GM18951 (cell line): Measurements from ENCODE around the gene TSPAN5.

Experiments used
- POLR2A ChIP-seq: IDR thresholded peaks from 4 replicates; pipeline ENCODE4 v1.6.1; 2011; ENCODE audit warnings: mild to moderate bottlenecking; ENCODE audit not compliant: insufficient read length, insufficient read depth; ENCODE audit errors: extremely low read depth
- in situ Hi-C: fragments of 300-500 bp; cut with MboI; formaldehyde crosslinking; loops from one replicate; pipeline ENCODE4 v1.12.0; 2022; ENCODE audit warnings: low sequenced_read_pairs, mixed read lengths, inconsistent platforms; ENCODE audit not compliant: unreplicated experiment

TSPAN5 gene

GRCh38 chr4:98627531-98628257 lies 30.7 kb downstream of the TSPAN5 start:
- no peak for TF ChIP-seq POLR2A
- in situ Hi-C loops, result no loop called here

DNA sequence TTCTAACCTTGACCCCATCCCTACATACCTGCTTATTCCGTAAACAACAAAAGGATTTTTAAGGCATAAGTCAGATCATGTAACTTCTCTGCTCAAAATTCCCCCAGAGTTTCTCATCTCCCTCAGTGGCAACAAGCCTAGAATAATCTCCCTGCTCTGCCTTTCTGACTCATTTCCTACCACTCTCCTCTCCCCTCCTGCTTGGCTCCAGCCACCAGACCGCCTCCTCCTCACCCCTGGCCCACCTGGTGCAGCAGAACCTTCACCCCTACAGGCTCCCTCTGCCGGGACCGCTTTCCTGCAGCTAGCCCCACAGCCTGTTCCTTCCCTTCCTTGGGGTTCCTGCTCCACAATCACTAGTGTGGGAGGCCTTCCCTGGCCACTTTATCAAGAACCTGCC lies 32.1 kb downstream of the TSPAN5 start:
- TF ChIP-seq POLR2A, result no peak
- in situ Hi-C loops, result no loop called here

- in situ Hi-C loops, result no loop called here
- TF ChIP-seq POLR2A, result no peak
Measured at GRCh38 chr4:98625920-98626319, 32.5 kb downstream of the TSPAN5 start.

DNA sequence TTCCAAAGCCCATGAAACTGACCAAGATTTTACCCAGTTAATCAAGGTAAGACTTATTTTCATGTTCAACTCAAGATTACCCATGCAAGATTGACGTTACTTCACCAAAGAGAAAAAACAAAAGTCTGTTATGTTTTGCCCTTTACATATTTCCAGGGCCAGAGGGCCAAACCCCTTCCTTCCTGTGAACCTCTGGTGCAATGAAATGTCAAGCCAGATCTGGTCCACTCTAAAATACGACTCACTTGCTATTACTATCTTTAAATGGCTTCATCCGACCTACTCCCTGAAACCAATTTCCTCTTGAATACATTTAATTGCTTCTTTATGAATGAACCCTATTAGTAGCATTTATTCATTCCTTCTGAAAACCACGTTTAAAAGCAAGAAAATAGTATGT lies 33.0 kb downstream of the TSPAN5 start:
- in situ Hi-C loops, result no loop called here
- no peak for TF ChIP-seq POLR2A

DNA sequence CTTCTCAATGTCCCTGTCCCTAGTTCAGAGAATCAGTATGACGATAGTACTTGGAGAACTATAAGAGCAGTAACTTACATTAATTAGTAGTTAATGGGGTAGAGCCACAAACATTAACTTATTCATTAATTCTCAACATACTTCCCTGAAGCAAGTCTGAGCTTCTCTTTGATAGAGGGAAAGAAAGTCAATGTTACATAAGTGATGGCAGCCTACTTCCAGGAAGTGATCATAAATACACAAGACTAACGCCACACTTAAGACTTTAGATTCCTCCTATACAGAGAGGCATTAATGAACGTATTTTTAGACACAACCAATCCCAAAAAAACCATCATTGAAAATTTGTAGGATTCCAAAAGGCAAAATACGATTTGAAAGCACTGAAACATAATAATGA lies 33.8 kb downstream of the TSPAN5 start:
- no peak for TF ChIP-seq POLR2A
- in situ Hi-C loops, result no loop called here

DNA sequence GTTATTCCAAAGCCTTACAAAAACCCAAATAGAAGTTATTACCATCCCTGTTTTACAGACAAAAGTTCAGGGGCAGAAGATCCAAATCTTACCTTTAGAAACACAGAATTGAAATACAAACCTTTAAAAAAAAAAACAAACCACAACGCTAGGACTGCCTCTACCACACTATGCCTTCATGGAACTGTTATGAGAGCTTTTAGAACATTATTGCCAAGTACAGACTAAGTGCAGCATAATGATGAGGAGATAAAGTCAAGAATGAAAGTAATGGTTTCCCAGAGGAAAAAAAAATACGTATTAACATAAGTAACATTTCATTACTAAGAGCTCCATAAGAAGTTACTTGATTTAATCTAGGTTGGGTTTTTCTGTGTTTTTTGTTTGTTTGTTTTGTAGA lies 34.3 kb downstream of the TSPAN5 start:
- in situ Hi-C loops, result no loop called here
- no peak for TF ChIP-seq POLR2A

DNA sequence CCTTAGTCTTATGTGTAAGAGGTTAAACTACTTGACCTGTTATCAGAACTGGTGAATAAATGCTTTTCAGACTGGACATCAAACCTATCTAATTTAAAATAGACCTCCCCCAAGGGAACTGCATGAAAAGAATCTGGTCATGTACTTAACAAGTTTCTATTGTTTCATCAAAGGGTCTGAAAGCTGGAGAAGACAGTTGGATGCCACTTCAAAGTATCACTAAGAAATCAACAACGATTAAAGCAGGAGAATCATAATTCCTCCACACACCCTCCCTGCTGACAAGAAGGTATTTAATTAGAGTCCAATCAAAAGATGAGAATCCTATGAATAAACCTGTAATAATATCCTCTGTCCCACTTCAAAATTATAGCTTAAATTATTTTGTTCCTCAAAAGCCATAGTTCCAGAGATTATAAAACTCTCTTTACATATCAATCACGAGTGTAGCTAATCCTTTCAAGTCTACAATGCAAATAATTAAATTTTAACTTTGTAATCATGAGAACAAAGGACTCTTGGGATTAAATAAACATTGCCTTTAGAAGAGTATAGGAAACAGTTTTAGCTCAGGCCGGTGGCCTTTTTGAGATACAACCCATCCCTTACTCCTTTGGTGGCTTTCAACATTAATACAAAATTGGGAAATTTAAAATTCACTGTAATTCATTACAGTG lies 35.1 kb downstream of the TSPAN5 start:
- TF ChIP-seq POLR2A, result no peak
- in situ Hi-C loops, result no loop called here

- no peak for TF ChIP-seq POLR2A
- in situ Hi-C loops, result no loop called here
Measured at GRCh38 chr4:98620087-98620784, 38.2 kb downstream of the TSPAN5 start.

DNA sequence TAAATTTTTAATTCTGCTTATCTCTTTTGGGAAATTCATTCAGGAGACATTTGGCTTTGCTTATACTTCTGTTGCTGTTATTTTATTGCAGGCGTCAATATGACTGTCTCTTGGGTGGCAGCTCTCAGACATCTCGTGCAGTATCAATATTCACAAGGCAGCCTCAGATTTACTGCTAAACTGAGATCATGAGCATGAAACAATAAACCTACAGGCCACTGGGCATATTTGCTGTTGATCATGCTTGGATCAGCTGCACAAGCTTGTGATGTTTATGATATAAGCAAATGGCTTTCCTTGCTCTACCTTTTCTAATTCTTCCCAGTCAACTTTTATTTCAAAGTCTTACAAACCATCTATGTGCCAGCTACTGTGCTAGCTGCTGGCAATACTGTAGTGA lies 39.2 kb downstream of the TSPAN5 start:
- in situ Hi-C loops, result no loop called here

DNA sequence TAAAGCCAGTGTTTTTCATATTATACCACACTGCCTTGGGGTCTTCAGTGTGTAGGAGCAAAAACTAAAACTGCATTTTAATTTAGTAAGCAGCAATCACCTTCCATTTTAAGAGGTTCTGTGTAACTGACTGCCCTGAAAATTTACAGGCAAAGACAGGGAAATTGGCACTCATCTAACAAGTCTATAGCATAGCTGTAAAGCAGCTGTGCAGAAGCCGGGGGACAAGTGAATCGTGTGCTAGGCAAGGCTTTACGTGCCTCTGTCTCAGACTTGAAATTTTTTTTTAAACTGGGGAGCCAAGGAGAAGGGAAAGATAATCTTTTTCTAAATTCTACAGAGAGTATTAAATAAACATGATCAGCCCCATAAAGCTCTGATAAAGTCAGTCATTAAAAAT lies 39.7 kb downstream of the TSPAN5 start:
- in situ Hi-C loops, result no loop called here

More for the DNA sequence above, 39.2 kb downstream of the TSPAN5 start:
- TF ChIP-seq POLR2A, result no peak

DNA sequence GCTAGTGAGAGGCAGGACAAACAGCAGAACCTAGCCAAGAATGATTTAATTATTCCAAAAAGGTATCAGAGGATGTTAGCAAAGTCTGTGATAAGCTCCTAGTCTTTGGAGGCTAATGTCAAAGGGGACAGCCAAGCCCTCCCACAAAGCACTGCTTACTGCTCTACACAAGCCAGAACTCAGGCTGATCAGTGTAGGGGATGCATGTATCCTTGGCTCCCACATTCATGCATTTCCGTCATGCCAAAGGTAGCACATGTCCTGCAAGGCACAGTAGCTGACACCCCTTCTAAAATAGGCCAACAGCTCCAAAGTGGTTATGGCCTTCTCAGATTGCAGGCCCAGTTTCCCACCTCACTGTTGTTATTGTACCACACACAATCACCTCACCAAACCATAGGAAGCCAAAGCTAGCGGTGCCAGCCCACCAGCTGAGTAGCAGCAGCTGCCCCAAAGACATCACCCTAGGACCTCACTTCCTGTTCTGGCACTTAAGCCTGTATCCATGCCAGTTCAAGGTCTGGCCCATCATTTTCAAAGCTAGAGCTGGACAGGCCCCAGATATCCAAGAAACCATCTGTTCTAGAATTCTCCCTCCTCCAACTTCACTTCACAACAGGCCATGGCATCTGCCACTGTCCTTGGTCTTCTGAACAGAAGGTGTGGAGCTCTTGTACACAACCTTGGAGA lies 40.9 kb downstream of the TSPAN5 start:
- in situ Hi-C loops, result no loop called here
- no peak for TF ChIP-seq POLR2A

More for the DNA sequence above, 39.7 kb downstream of the TSPAN5 start:
- TF ChIP-seq POLR2A, result no peak

- in situ Hi-C loops, result no loop called here
- no peak for TF ChIP-seq POLR2A
Measured at GRCh38 chr4:98615991-98616390, 42.4 kb downstream of the TSPAN5 start.

DNA sequence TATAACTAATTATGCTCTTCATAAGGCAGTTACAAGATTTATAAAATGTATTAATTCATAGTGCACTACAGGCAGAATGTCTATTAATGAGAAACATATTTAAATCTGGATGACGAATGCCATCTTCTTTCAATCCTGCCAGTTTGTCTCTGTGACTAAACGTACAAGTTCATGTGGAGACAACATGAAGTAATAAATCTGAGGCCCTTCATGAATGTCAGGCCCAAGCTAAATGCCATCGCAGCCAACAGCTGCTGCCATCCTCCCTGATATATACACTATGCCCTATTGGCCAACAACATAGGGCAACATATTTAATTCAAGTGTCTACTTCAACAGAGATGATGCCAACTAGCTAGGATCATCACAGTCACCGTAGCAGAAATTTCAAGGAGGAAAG lies 43.7 kb downstream of the TSPAN5 start:
- no peak for TF ChIP-seq POLR2A
- in situ Hi-C loops, result no loop called here
